CD4-positive, CD25-positive, alpha-beta regulatory T cell (primary cell): Measurements from ENCODE around the gene IMPA2. TPM values are rescaled to one million over a fixed set of nuclear protein-coding genes. Genes with fewer than 3 reads are reported as not detected.

ENCODE experiments used
- ATAC-seq, 2 donors: fragments of 150-1000 bp; cut with Tn5 transposase; one replicate each; pipeline ENCODE4 v1.10.0; 2021; ENCODE audit warnings: low read depth in 2 of 2, moderate number of reproducible peaks in 2 of 2, moderate library complexity in 1 of 2
- DNase-seq, 3 donors: peaks; one replicate each; pipeline versions ENCODE4 v3.0.0 to v3.0.0-alpha.2; 2012 to 2022; ENCODE audit warnings: mixed read lengths in 1 of 3
- H3K27ac ChIP-seq: one replicate; pipeline ENCODE4 v1.7.0; 2013; ENCODE audit warnings: mild to moderate bottlenecking, low read length; ENCODE audit not compliant: insufficient read depth, poor library complexity, severe bottlenecking
- H3K27me3 ChIP-seq: one replicate; pipeline ENCODE4 v1.7.0; 2013; ENCODE audit warnings: low read length; ENCODE audit not compliant: control insufficient read depth, insufficient read depth
- H3K36me3 ChIP-seq: one replicate; pipeline ENCODE4 v1.7.0; 2013; ENCODE audit warnings: mild to moderate bottlenecking, low read length, moderate library complexity; ENCODE audit not compliant: control insufficient read depth, insufficient read depth
- H3K4me1 ChIP-seq: 2 replicates; pipeline ENCODE4 v1.7.0; 2013; ENCODE audit warnings: mild to moderate bottlenecking, low read length; ENCODE audit not compliant: insufficient read depth, control insufficient read depth, poor library complexity, severe bottlenecking
- H3K4me3 ChIP-seq: one replicate; pipeline ENCODE4 v1.7.0; 2013; ENCODE audit warnings: low read depth, mild to moderate bottlenecking, low read length, moderate library complexity
- H3K9me3 ChIP-seq, 2 experiments: 1 replicate in 1 of 2; 2 replicates in 1 of 2; pipeline ENCODE4 v1.7.0; 2013; ENCODE audit warnings: low read length in 2 of 2, mild to moderate bottlenecking in 1 of 2, moderate library complexity in 1 of 2; ENCODE audit not compliant: control insufficient read depth in 2 of 2
- H3K27ac Mint-ChIP-seq, 3 donors: one replicate each; pipeline ENCODE4 v1.8.0; 2020 to 2022; ENCODE audit warnings: mild to moderate bottlenecking in 3 of 3, mixed read lengths in 3 of 3, moderate library complexity in 2 of 3
- H3K27me3 Mint-ChIP-seq: one replicate; pipeline ENCODE4 v1.8.0; 2022; ENCODE audit warnings: mild to moderate bottlenecking, mixed read lengths
- H3K36me3 Mint-ChIP-seq: one replicate; pipeline ENCODE4 v1.8.0; 2020; ENCODE audit warnings: mixed read lengths
- H3K4me1 Mint-ChIP-seq, 4 donors: one replicate each; pipeline ENCODE4 v1.8.0; 2020 to 2022; ENCODE audit warnings: mixed read lengths in 4 of 4, mild to moderate bottlenecking in 1 of 4
- H3K4me3 Mint-ChIP-seq, 4 donors: one replicate each; pipeline ENCODE4 v1.8.0; 2020 to 2022; ENCODE audit warnings: mild to moderate bottlenecking in 4 of 4, mixed read lengths in 4 of 4, moderate library complexity in 3 of 4
- H3K9me3 Mint-ChIP-seq, 7 donors: one replicate each; pipeline ENCODE4 v1.8.0; 2020 to 2022; ENCODE audit warnings: mixed read lengths in 7 of 7, mild to moderate bottlenecking in 3 of 7, moderate library complexity in 2 of 7
- polyA plus RNA-seq, 4 donors: library from polyadenylated mRNA; unstranded; fragments of 300-500 nt; fragmentation: Illumina TruSeq; gene quantifications; one replicate each; pipeline ENCODE4 v1.2.3, GENCODE V29; 2021
- total RNA-seq: library from RNA; stranded (reverse); gene quantifications from one replicate; pipeline ENCODE4 v1.2.3, GENCODE V29; 2022

The IMPA2 gene
- total and polyA plus RNA-seq, 5 donors from 2014 or later = 5.1 to 14.6 (median 6.9) TPM

GRCh38 chr18:12044591-12044990 lies 63.3 kb downstream of the IMPA2 start:
- Mint-ChIP-seq H3K36me3 (no peaks in the 10 kb centered on the region), H3K4me1 (no peaks in the 10 kb centered on the region), H3K9me3 (no peaks in the 10 kb centered on the region), H3K4me3 (no peak overlapping the region), H3K27ac (no peak overlapping the region), H3K27me3 (peaks cover 17% of the 10 kb centered on the region)
- ATAC-seq (no peak), DNase-seq (no peak)
- Histone ChIP-seq H3K4me1 (no peaks in the 10 kb centered on the region), H3K27ac (no peak overlapping the region), H3K27me3 (no peaks in the 10 kb centered on the region), H3K9me3 (no peaks in the 10 kb centered on the region), H3K36me3 (no peaks in the 10 kb centered on the region), H3K4me3 (no peak overlapping the region)

DNA sequence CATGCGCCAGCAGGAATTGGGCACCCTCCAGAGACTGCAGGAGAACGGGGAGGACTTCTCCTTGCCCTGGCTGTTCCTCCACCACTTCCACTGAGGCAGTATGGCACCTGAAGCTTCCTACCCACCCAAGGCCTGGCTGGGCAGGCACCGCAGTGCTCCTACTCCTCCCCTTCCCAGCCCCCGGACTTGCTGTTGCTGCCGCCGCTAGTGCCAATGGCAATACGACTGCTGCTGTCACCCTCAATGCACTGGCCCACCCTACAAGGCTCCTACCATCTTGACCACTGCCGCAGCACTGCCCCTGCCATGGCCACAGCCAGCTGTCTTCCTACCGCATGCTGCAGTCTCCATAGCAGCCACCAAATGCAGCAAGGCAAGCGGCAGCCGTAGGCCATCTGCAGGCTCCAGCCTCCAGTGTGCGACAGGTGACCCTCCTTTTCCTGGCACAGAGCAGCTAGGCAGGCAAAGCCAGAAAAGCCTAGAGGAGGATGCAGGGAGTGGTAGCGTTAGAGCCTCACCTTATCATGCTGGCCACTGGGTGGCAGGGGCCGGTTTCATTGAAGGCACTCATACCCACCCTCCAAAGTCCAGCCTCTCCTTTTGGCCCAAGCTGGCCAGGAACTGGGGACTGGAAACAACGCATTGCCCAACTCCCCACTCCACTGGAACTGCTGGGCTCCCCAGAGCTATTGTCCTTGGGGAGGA lies 64.9 kb downstream of the IMPA2 start:
- ATAC-seq = no peak

DNA sequence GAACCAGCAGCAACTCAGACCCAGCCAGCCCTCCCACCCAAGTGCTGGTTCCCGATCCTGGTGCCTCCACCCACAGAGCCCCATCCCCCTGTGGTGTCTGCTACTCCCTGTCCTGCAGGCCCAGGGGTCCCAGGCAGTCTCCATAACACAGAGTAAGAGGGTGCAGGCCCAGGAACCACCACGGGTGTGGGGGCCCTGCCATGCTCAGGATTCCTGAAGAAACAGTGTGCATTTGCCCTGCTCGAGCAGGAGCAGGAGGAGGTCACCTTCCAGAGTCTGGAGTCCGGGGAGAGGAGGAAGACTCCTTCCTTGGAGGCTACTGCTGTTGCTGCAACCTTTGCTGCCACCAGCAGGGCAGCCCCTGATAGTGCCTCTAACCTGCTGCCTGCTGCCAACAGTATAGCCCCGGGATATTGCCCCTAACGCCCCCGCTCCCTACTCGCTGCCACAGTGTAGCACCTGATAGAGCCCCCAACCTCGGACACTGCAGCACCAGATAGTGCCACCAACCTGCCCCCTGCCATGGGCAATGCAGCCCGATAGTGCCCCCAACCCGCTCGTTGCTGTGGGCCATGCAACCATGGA lies 65.5 kb downstream of the IMPA2 start:
- H3K27me3 ChIP-seq = no peaks in the 10 kb centered on the region
- no peaks in the 10 kb centered on the region for H3K9me3 ChIP-seq
- Mint-ChIP-seq H3K27me3 (peaks cover 11% of the 10 kb centered on the region), H3K4me3 (no peak overlapping the region), H3K27ac (no peak overlapping the region), H3K4me1 (no peaks in the 10 kb centered on the region), H3K9me3 (no peaks in the 10 kb centered on the region), H3K36me3 (no peaks in the 10 kb centered on the region)
- DNase-seq = no peak
- no peaks in the 10 kb centered on the region for H3K36me3 ChIP-seq
- H3K27ac ChIP-seq = no peak overlapping the region
- ATAC-seq = no peak
- no peaks in the 10 kb centered on the region for H3K4me1 ChIP-seq
- H3K4me3 ChIP-seq = no peak overlapping the region

More for the DNA sequence above, 64.9 kb downstream of the IMPA2 start:
- no peaks in the 10 kb centered on the region for H3K27me3 ChIP-seq
- DNase-seq = no peak
- Mint-ChIP-seq H3K36me3 (no peaks in the 10 kb centered on the region), H3K9me3 (no peaks in the 10 kb centered on the region), H3K27ac (no peak overlapping the region), H3K4me1 (no peaks in the 10 kb centered on the region), H3K27me3 (peaks cover 16% of the 10 kb centered on the region), H3K4me3 (no peak overlapping the region)
- no peak overlapping the region for H3K27ac ChIP-seq
- no peaks in the 10 kb centered on the region for H3K4me1 ChIP-seq
- H3K36me3 ChIP-seq = no peaks in the 10 kb centered on the region
- H3K4me3 ChIP-seq = no peak overlapping the region
- H3K9me3 ChIP-seq = no peaks in the 10 kb centered on the region

DNA sequence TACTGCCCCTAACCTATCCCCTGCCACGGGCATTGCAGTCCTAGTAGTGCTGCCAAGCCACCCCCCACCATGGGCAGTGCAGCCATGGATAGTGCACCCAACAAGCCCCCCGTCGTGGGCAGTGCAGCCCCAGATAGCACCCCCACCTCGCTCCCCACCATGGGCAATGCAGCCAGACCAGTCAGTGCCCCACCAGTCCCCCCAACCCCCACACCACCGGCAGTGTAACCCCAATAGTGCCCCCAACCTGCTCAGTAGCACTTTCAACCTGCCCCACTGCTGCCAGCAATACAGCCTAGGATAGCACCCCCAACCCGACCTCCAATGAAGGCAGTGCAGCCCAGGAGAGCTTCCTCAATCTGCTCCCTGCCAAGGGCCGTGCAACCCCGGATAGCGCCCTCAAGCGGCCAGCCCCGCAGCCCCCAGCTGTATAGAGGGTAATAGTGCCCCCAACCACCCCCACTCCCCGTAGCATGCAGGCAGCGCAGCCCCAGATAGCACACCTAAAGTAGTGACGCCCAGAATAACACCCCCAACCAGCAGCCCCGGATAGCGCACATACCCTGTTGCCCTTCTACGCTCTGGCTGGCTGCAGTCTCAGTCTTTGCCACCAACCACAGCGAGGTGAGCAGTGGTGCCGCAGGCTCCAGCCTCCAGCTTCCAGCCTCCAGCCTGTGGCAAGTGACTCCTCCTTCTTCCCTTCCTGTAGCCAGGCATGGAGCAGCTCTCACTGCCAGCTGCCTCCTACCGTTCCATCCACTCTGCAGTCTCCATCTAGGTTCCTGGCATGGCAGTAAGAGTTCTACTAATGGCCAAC lies 66.9 kb downstream of the IMPA2 start:
- Histone ChIP-seq H3K27ac (no peak overlapping the region), H3K4me1 (no peaks in the 10 kb centered on the region), H3K9me3 (no peaks in the 10 kb centered on the region), H3K36me3 (no peaks in the 10 kb centered on the region), H3K27me3 (peaks cover 2% of the 10 kb centered on the region), H3K4me3 (no peak overlapping the region)
- ATAC-seq = no peak
- Mint-ChIP-seq H3K36me3 (no peaks in the 10 kb centered on the region), H3K4me3 (no peak overlapping the region), H3K4me1 (no peaks in the 10 kb centered on the region), H3K27ac (no peak overlapping the region), H3K27me3 (peaks cover 21% of the 10 kb centered on the region), H3K9me3 (no peaks in the 10 kb centered on the region)
- no peak for DNase-seq

DNA sequence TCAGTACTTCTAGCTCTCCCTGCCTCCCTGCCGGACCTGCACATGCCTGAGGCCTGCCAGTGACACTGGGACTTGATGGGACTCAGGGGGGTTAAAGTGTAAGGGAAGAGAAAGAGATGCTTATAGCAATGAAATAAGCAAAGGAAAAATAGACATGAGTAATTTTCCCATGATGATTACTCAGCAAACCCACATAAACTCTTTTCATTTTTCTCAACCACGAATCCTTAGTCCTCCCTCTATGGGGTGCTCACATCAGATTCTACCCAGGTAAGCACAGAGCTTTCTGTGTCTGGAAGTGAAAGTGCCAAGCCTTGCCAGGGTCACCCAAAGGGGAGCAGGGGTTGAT lies 67.5 kb downstream of the IMPA2 start:
- no peak for ATAC-seq
- Mint-ChIP-seq H3K36me3 (no peaks in the 10 kb centered on the region), H3K4me3 (no peak overlapping the region), H3K27ac (no peak overlapping the region), H3K27me3 (peaks cover 22% of the 10 kb centered on the region), H3K4me1 (no peaks in the 10 kb centered on the region), H3K9me3 (no peaks in the 10 kb centered on the region)
- DNase-seq = no peak
- Histone ChIP-seq H3K36me3 (no peaks in the 10 kb centered on the region), H3K27ac (no peak overlapping the region), H3K4me1 (no peaks in the 10 kb centered on the region), H3K27me3 (peaks cover 2% of the 10 kb centered on the region), H3K9me3 (no peaks in the 10 kb centered on the region), H3K4me3 (no peak overlapping the region)

DNA sequence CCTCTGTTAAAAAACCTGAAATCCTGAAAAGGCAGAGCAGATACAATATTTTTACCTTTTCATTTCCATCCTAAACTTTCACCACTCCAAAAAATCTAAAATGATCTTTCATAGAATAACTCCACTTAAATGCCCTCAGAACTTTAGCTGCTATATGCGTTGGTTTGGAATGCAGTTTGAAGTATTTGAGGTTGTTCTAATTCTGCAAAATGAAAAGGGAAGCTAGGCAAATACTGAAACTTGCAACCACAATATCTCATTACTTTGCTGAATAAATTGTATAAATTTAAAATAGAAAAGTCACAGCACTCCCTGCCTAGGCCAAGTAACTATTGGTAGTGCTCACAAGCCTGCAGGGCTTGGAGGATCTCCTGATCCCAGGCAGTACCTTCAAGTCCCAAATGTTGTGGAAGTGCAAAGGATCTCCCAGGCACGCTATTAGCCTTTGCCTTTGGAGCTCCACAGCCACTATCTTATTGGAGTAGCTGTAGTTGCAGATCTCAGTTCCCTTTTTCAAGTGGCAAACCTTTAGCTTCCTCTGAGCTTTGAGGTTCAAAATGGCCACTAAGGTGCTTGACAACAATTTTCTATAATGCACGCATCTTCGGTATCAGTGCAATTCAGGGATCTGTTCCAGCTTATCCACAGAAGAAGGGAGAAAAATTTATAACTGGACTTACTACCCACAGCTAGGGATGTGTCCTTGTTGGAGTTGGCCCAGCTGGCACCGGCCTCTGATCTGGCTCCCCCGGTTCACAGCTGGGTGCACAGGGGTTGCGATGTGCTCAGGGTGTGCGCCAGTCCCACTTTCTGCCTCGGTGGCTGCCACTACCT lies 68.9 kb downstream of the IMPA2 start:
- no peaks in the 10 kb centered on the region for H3K36me3 Mint-ChIP-seq
- peaks cover 22% of the 10 kb centered on the region for H3K27me3 Mint-ChIP-seq
- ATAC-seq = no peak
- Histone ChIP-seq H3K27ac (no peak overlapping the region), H3K36me3 (no peaks in the 10 kb centered on the region), H3K4me3 (no peak overlapping the region), H3K27me3 (peaks cover 6% of the 10 kb centered on the region), H3K4me1 (no peaks in the 10 kb centered on the region), H3K9me3 (no peaks in the 10 kb centered on the region)
- DNase-seq = no peak
- H3K4me3 Mint-ChIP-seq = no peak overlapping the region
- H3K27ac Mint-ChIP-seq = no peak overlapping the region
- no peaks in the 10 kb centered on the region for H3K4me1 Mint-ChIP-seq
- H3K9me3 Mint-ChIP-seq = no peaks in the 10 kb centered on the region

DNA sequence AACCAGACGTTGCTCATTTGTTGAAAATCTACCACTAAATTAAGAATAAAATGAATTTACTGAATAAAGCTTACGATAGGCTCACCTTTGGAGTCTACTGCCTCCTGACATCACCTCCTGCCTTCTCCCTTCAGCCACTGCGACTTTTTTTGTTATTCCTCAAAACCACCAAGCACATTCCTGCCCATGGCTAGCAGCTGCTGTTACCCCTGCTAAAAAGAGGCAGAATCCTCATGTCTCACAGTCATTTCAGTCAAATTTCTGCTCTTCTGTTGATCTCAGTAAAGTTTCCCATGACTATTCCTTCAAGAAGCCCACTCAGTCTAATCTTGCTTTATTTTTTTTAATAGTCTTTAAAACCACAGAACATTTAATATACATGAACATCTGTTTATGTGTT lies 71.6 kb downstream of the IMPA2 start:
- no peak for DNase-seq
- Mint-ChIP-seq H3K4me1 (no peaks in the 10 kb centered on the region), H3K9me3 (no peaks in the 10 kb centered on the region), H3K4me3 (no peak overlapping the region), H3K27ac (no peak overlapping the region), H3K27me3 (peaks cover 22% of the 10 kb centered on the region), H3K36me3 (no peaks in the 10 kb centered on the region)
- Histone ChIP-seq H3K4me3 (no peak overlapping the region), H3K4me1 (no peaks in the 10 kb centered on the region), H3K36me3 (no peaks in the 10 kb centered on the region), H3K9me3 (no peaks in the 10 kb centered on the region), H3K27ac (no peak overlapping the region), H3K27me3 (peaks cover 6% of the 10 kb centered on the region)
- ATAC-seq = no peak
